Type B pancreatic cell (in vitro differentiated cells): ENCODE measurements around the gene HYCC1. TPM values are rescaled to one million over a fixed set of nuclear protein-coding genes. Genes with fewer than 3 reads are reported as not detected.
"Not testable (repeated sequence)": the region's sequence is repeated elsewhere in the genome, so short reads cannot be mapped to it uniquely, and the experiment has no call there.

Source experiments
- DNase-seq: peaks from one replicate; pipeline ENCODE4 v3.0.0; 2021; ENCODE audit warnings: mixed read lengths; ENCODE audit not compliant: unreplicated experiment; ENCODE audit errors: extremely low spot score
- H3K27ac Mint-ChIP-seq: 2 replicates; pipeline ENCODE4 v1.8.0; 2021; ENCODE audit warnings: mild to moderate bottlenecking, mixed read lengths
- H3K27me3 Mint-ChIP-seq: 2 replicates; pipeline ENCODE4 v1.8.0; 2021; ENCODE audit warnings: mixed read lengths
- H3K36me3 Mint-ChIP-seq: 2 replicates; pipeline ENCODE4 v1.8.0; 2021; ENCODE audit warnings: mixed read lengths
- H3K4me1 Mint-ChIP-seq: one replicate; pipeline ENCODE4 v1.8.0; 2021; ENCODE audit warnings: mixed read lengths; ENCODE audit not compliant: unreplicated experiment
- H3K4me3 Mint-ChIP-seq: 2 replicates; pipeline ENCODE4 v1.8.0; 2021; ENCODE audit warnings: mild to moderate bottlenecking, mixed read lengths
- H3K9me3 Mint-ChIP-seq: 2 replicates; pipeline ENCODE4 v1.8.0; 2021; ENCODE audit warnings: mixed read lengths
- total RNA-seq: library from RNA; stranded (reverse); gene quantifications from 2 replicates; pipeline ENCODE4 v1.2.1, GENCODE V29; 2021; ENCODE audit warnings: low replicate concordance
- TF ChIP-seq, protein P1 (sequence below): fragments of 200-600 bp; sonication (generic); conservative IDR thresholded peaks from 2 replicates; pipeline ENCODE4 v1.5.0; 2021; ENCODE audit warnings: antibody characterized with exemption, mild to moderate bottlenecking

The HYCC1 gene
- total RNA-seq, 1 donor from 2014 or later = 26.7 TPM

DNA sequence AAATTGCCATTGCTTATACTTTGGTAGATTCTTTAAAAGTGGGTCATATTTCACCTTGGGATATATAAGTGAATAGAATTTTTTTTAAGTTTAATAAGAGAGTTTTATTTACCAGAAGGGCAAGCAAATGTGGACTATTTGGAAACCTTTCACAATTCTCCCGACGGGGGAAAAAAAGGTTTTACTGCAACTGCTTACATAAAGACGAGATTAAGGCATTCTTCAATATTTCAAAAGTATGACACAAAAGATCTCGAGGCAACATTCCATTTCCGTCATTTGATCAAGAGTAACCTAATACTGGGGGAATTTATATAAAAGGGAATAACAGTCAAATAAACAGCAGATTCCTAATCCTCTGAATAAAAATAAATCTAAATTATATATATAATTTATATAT is 28.5 kb downstream of the HYCC1 start:
- Mint-ChIP-seq H3K4me3 (no peak overlapping the region), H3K9me3 (no peaks in the 10 kb centered on the region), H3K27ac (no peak overlapping the region), H3K27me3 (no peaks in the 10 kb centered on the region), H3K4me1 (no peaks in the 10 kb centered on the region), H3K36me3 (peaks cover 3% of the 10 kb centered on the region)
- no peak for DNase-seq
- TF ChIP-seq, protein P1, sequence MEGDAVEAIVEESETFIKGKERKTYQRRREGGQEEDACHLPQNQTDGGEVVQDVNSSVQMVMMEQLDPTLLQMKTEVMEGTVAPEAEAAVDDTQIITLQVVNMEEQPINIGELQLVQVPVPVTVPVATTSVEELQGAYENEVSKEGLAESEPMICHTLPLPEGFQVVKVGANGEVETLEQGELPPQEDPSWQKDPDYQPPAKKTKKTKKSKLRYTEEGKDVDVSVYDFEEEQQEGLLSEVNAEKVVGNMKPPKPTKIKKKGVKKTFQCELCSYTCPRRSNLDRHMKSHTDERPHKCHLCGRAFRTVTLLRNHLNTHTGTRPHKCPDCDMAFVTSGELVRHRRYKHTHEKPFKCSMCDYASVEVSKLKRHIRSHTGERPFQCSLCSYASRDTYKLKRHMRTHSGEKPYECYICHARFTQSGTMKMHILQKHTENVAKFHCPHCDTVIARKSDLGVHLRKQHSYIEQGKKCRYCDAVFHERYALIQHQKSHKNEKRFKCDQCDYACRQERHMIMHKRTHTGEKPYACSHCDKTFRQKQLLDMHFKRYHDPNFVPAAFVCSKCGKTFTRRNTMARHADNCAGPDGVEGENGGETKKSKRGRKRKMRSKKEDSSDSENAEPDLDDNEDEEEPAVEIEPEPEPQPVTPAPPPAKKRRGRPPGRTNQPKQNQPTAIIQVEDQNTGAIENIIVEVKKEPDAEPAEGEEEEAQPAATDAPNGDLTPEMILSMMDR = no peak

GRCh38 chr7:22983257-22983855 is 30.6 kb downstream of the HYCC1 start:
- H3K4me1 Mint-ChIP-seq = no peaks in the 10 kb centered on the region
- H3K36me3 Mint-ChIP-seq = no peaks in the 10 kb centered on the region
- no peak for DNase-seq
- H3K9me3 Mint-ChIP-seq = no peaks in the 10 kb centered on the region
- no peak overlapping the region for H3K4me3 Mint-ChIP-seq
- no peak overlapping the region for H3K27ac Mint-ChIP-seq
- TF ChIP-seq, protein P1 = no peak
- no peaks in the 10 kb centered on the region for H3K27me3 Mint-ChIP-seq

DNA sequence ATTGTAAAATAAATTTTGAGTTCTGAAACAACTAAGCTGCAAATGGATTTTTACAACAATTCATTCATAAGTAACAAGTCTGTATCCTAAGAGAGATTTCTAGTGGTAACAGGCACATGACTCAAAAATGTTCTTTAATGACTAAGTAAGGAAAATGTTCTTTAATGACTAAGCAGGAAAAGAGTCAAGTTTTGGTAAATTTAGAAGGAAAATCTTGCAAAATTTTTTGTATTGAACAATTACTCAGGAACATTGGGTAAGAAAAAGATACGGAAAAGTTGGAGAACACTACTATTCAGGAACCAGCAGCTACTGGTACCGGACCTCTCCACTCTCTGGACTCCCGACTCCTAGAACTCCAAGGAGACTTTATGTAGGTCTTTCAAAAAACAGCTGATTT is 33.5 kb downstream of the HYCC1 start:
- H3K9me3 Mint-ChIP-seq = no peaks in the 10 kb centered on the region
- H3K27me3 Mint-ChIP-seq = no peaks in the 10 kb centered on the region
- no peak overlapping the region for H3K4me3 Mint-ChIP-seq
- DNase-seq = no peak
- no peak overlapping the region for H3K27ac Mint-ChIP-seq
- no peaks in the 10 kb centered on the region for H3K4me1 Mint-ChIP-seq
- TF ChIP-seq, protein P1 = no peak
- peaks cover 5% of the 10 kb centered on the region for H3K36me3 Mint-ChIP-seq

DNA sequence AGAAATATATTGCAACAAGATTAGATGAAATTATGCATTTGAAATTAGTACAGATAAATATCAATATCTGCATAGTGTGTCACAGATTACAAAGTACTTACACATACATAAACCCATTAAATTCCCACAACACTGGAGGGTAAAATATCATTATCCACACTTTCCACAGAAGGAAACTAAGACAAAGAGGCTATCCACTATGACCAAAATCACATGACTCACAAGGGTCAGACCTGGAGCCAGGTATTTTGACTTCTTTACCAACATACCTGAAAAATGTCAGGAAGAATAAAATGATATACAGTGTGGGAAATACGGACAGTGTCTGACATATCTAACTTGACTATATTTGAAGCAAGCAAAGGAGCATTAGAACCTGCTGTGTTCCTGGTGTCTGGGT is 34.1 kb downstream of the HYCC1 start:
- no peaks in the 10 kb centered on the region for H3K4me1 Mint-ChIP-seq
- H3K27me3 Mint-ChIP-seq = no peaks in the 10 kb centered on the region
- no peak overlapping the region for H3K4me3 Mint-ChIP-seq
- no peaks in the 10 kb centered on the region for H3K9me3 Mint-ChIP-seq
- H3K27ac Mint-ChIP-seq = no peak overlapping the region
- no peak for DNase-seq
- H3K36me3 Mint-ChIP-seq = peaks cover 5% of the 10 kb centered on the region
- TF ChIP-seq, protein P1 = no peak

DNA sequence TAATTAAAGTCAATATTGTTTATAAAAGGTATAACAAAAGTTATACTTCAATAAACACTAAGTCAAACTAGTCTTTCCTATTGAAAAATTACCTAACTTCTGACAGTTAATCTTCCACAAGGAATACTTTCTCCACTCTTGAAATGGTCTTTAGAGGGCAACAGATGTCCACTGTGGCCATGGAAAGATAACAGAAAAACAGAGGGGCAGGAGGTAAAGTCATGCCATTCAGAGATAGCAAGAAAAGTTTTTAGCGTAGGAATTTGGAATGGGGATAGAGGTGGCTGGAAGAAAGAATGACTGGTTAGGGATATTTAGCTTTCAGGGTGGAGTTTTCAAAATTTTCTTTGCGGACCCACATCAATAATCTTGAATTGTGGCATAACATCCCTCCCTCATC is 34.7 kb downstream of the HYCC1 start:
- no peak for DNase-seq
- no peaks in the 10 kb centered on the region for H3K27me3 Mint-ChIP-seq
- no peak overlapping the region for H3K27ac Mint-ChIP-seq
- TF ChIP-seq, protein P1 = no peak
- H3K36me3 Mint-ChIP-seq = peaks cover 5% of the 10 kb centered on the region
- no peak overlapping the region for H3K4me3 Mint-ChIP-seq
- no peaks in the 10 kb centered on the region for H3K4me1 Mint-ChIP-seq
- H3K9me3 Mint-ChIP-seq = no peaks in the 10 kb centered on the region

- not testable (repeated sequence) for H3K4me3 Mint-ChIP-seq, H3K4me1 Mint-ChIP-seq, H3K9me3 Mint-ChIP-seq, DNase-seq, H3K27me3 Mint-ChIP-seq, H3K36me3 Mint-ChIP-seq, H3K27ac Mint-ChIP-seq
These were observed 39.3 kb downstream of the HYCC1 start for GRCh38 chr7:22974636-22975035.
